ENCODE results near the gene SLC25A21.
A peak's percentile ranks its signal among the peaks of the same experiment; 100 is the strongest.

The SLC25A21 gene

DNA sequence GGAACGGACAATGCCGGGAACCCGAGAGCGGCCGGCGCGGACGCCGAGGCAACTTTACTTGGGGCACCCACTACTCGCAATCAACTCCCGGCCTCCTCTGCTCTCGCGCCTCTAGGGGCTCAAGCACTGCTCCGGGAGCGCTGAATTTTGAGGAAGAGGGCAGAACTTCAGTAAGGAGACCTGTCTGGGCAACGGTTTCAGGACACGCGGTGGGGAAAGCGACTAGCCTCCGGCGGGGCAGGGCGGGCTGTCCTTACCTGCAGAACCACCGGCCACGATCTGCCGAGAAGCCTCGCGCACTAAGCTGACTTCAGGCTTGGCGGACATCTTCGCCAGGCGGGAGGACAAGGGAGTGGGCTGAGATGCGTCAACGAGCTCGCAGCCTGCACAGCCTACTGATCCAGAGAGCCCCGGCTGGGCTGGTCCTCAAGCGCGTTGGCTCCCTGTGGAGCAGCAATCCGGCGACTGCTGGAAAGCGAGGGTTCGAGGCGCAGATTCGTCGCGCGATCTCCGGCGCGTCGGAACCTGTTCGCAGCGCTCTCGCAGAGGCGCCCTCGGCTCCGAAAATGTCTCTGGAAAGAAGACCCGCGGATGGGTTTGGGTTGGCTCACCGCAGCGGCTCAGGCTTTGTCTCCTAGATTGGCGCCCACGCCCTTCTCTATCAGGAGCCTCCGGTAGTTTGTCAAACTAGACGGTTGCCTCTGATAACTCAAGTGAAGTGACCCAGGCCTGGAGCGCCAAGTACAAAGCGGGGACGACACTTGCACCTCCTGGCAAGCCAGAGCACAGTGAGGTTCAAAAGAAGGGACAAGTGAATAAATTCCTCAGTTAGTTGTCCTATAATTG is at the start of gene SLC25A21 (continued):
- TF ChIP-seq ZNF624 (tag by site-specific recombination; IDR thresholded peaks at IDR 0.05) (no peak), KLF1 (tag by site-specific recombination; IDR thresholded peaks at IDR 0.05) (0 out of 2 replicates have a peak, but pooled peaks have one; percentile 14), ZNF560 (tag by site-specific recombination; IDR thresholded peaks at IDR 0.05; ENCODE audit: borderline replicate concordance) (no peak), KLF7 (tag by site-specific recombination; IDR thresholded peaks at IDR 0.05; ENCODE audit: borderline replicate concordance) (no peak), ZNF302 (tag by site-specific recombination; IDR thresholded peaks at IDR 0.05; ENCODE audit: low read depth) (no peak), ZNF169 (tag by site-specific recombination; IDR thresholded peaks at IDR 0.05) (no peak), KLF8 (tag by site-specific recombination; IDR thresholded peaks at IDR 0.05) (peak; percentile 65), ZNF19 (tag by site-specific recombination; IDR thresholded peaks at IDR 0.05; ENCODE audit: low read depth) (no peak), ZNF544 (tag by site-specific recombination; IDR thresholded peaks at IDR 0.05) (no peak), SP2 (tag by site-specific recombination; IDR thresholded peaks at IDR 0.05) (no peak), ZNF155 (tag by site-specific recombination; IDR thresholded peaks at IDR 0.05) (no peak), ZXDB (tag by site-specific recombination; IDR thresholded peaks at IDR 0.05) (peak; percentile 90), ZNF341 (tag by site-specific recombination; IDR thresholded peaks at IDR 0.05; ENCODE audit: low read depth) (peak; percentile 77), REPIN1 (tag by site-specific recombination; IDR thresholded peaks at IDR 0.05; ENCODE audit: low read depth) (no peak; the same call in 1 of the 2 replicates), ZNF549 (tag by site-specific recombination; IDR thresholded peaks at IDR 0.05) (no peak), SCRT1 (tag by site-specific recombination; IDR thresholded peaks at IDR 0.05; ENCODE audit: borderline replicate concordance) (no peak), ZNF658 (tag by site-specific recombination; IDR thresholded peaks at IDR 0.05) (no peak), SCRT2 (tag by site-specific recombination; IDR thresholded peaks at IDR 0.05) (peak; percentile 57; the same call in 1 of the 2 replicates), SETDB1 (IDR thresholded peaks at IDR 0.05; ENCODE audit: insufficient read length, low read length) (no peak), ZNF174 (tag by site-specific recombination; IDR thresholded peaks at IDR 0.05) (no peak), TCF7L2 (IDR thresholded peaks at IDR 0.05; ENCODE audit: borderline replicate concordance, low read depth, low read length) (no peak), MZF1 (tag by site-specific recombination; IDR thresholded peaks at IDR 0.05; ENCODE audit: borderline replicate concordance) (no peak), IKZF3 (tag by site-specific recombination; IDR thresholded peaks at IDR 0.05) (no peak), ZNF211 (tag by site-specific recombination; IDR thresholded peaks at IDR 0.05; ENCODE audit: low read depth) (no peak), ZNF202 (tag by site-specific recombination; IDR thresholded peaks at IDR 0.05; ENCODE audit: borderline replicate concordance) (no peak), ZNF24 (tag by site-specific recombination; IDR thresholded peaks at IDR 0.05) (peak; percentile 64; the same call in 1 of the 2 replicates), ZNF473 (tag by site-specific recombination; IDR thresholded peaks at IDR 0.05) (no peak)
- TF ChIP-seq, protein P1, sequence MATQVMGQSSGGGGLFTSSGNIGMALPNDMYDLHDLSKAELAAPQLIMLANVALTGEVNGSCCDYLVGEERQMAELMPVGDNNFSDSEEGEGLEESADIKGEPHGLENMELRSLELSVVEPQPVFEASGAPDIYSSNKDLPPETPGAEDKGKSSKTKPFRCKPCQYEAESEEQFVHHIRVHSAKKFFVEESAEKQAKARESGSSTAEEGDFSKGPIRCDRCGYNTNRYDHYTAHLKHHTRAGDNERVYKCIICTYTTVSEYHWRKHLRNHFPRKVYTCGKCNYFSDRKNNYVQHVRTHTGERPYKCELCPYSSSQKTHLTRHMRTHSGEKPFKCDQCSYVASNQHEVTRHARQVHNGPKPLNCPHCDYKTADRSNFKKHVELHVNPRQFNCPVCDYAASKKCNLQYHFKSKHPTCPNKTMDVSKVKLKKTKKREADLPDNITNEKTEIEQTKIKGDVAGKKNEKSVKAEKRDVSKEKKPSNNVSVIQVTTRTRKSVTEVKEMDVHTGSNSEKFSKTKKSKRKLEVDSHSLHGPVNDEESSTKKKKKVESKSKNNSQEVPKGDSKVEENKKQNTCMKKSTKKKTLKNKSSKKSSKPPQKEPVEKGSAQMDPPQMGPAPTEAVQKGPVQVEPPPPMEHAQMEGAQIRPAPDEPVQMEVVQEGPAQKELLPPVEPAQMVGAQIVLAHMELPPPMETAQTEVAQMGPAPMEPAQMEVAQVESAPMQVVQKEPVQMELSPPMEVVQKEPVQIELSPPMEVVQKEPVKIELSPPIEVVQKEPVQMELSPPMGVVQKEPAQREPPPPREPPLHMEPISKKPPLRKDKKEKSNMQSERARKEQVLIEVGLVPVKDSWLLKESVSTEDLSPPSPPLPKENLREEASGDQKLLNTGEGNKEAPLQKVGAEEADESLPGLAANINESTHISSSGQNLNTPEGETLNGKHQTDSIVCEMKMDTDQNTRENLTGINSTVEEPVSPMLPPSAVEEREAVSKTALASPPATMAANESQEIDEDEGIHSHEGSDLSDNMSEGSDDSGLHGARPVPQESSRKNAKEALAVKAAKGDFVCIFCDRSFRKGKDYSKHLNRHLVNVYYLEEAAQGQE (tag by site-specific recombination; IDR thresholded peaks at IDR 0.05) = peak; percentile 87
- TF ChIP-seq, protein P2, sequence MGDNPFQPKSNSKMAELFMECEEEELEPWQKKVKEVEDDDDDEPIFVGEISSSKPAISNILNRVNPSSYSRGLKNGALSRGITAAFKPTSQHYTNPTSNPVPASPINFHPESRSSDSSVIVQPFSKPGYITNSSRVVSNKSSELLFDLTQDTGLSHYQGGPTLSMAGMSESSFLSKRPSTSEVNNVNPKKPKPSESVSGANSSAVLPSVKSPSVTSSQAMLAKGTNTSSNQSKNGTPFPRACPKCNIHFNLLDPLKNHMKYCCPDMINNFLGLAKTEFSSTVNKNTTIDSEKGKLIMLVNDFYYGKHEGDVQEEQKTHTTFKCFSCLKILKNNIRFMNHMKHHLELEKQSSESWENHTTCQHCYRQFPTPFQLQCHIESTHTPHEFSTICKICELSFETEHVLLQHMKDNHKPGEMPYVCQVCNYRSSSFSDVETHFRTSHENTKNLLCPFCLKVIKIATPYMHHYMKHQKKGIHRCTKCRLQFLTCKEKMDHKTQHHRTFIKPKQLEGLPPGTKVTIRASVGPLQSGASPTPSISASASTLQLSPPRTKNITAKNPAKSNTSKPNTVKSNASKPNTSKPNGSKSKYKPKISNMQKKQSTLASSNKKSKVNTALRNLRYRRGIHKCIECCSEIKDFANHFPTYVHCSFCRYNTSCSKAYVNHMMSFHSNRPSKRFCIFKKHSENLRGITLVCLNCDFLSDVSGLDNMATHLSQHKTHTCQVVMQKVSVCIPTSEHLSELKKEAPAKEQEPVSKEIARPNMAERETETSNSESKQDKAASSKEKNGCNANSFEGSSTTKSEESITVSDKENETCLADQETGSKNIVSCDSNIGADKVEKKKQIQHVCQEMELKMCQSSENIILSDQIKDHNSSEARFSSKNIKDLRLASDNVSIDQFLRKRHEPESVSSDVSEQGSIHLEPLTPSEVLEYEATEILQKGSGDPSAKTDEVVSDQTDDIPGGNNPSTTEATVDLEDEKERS (tag by site-specific recombination; IDR thresholded peaks at IDR 0.05) = no peak
- TF ChIP-seq, protein P3, sequence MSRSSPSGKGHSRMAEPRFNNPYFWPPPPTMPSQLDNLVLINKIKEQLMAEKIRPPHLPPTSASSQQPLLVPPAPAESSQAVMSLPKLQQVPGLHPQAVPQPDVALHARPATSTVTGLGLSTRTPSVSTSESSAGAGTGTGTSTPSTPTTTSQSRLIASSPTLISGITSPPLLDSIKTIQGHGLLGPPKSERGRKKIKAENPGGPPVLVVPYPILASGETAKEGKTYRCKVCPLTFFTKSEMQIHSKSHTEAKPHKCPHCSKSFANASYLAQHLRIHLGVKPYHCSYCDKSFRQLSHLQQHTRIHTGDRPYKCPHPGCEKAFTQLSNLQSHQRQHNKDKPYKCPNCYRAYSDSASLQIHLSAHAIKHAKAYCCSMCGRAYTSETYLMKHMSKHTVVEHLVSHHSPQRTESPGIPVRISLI (tag by site-specific recombination; IDR thresholded peaks at IDR 0.05) = no peak
- TF ChIP-seq, protein P4, sequence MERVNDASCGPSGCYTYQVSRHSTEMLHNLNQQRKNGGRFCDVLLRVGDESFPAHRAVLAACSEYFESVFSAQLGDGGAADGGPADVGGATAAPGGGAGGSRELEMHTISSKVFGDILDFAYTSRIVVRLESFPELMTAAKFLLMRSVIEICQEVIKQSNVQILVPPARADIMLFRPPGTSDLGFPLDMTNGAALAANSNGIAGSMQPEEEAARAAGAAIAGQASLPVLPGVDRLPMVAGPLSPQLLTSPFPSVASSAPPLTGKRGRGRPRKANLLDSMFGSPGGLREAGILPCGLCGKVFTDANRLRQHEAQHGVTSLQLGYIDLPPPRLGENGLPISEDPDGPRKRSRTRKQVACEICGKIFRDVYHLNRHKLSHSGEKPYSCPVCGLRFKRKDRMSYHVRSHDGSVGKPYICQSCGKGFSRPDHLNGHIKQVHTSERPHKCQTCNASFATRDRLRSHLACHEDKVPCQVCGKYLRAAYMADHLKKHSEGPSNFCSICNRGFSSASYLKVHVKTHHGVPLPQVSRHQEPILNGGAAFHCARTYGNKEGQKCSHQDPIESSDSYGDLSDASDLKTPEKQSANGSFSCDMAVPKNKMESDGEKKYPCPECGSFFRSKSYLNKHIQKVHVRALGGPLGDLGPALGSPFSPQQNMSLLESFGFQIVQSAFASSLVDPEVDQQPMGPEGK (tag by site-specific recombination; IDR thresholded peaks at IDR 0.05) = peak; percentile 35; the same call in 1 of the 2 replicates
